BLaER1 (cell line): ENCODE measurements around the gene C2orf76.

ENCODE experiments used
- H3K27ac ChIP-seq: shearing (Covaris generic); formaldehyde crosslinking; 2 replicates; pipeline ENCODE4 v1.8.1; 2022
- H3K27me3 ChIP-seq: shearing (Covaris generic); formaldehyde crosslinking; 2 replicates; pipeline ENCODE4 v1.8.1; 2022
- H3K36me3 ChIP-seq: shearing (Covaris generic); formaldehyde crosslinking; 2 replicates; pipeline ENCODE4 v1.8.1; 2022
- H3K4me1 ChIP-seq: shearing (Covaris generic); formaldehyde crosslinking; 2 replicates; pipeline ENCODE4 v1.8.1; 2022
- H3K4me2 ChIP-seq: shearing (Covaris generic); formaldehyde crosslinking; 2 replicates; pipeline ENCODE4 v1.8.1; 2022
- H3K4me3 ChIP-seq: shearing (Covaris generic); formaldehyde crosslinking; 2 replicates; pipeline ENCODE4 v1.8.1; 2022
- H3K9ac ChIP-seq: shearing (Covaris generic); formaldehyde crosslinking; 2 replicates; pipeline ENCODE4 v1.8.1; 2022
- H3K9me3 ChIP-seq: shearing (Covaris generic); formaldehyde crosslinking; 2 replicates; pipeline ENCODE4 v1.8.1; 2022
- H4K20me1 ChIP-seq: shearing (Covaris generic); formaldehyde crosslinking; 2 replicates; pipeline ENCODE4 v1.8.1; 2022
- Cebpa-rat ChIP-seq: shearing (Covaris generic); IDR thresholded peaks from 2 replicates; pipeline ENCODE4 v1.8.1; 2022

The C2orf76 gene

DNA sequence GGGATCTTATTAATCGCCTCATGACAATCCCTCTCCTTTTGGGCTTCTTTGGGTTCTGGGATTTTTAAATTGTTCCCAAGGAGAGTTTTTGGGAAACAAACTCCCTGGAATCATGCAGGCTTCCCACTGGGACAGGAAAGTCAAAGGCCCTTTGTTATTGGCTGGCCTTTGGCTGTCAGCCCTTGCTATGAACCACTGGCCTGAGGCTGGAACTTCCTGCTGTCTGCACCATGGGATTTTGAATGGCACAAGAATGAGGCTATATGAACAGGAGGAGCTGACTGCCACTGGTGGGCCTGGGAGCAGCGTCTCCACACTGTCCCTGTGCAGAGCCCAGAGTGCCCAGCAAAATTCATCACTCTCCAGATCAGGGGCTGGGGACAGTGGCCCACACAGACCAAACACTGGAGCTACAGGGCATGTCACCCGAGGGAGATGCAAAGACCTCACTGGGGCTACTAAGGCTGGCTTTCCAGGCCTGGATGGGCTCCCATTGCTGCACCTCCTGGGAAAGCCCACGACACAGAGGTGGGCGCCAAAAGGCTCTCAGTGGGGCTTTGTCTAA, 107.3 kb downstream of the C2orf76 start:
- no peaks in the 10 kb centered on the region for H3K9me3 ChIP-seq
- H3K27ac ChIP-seq = no peak overlapping the region
- H3K9ac ChIP-seq = no peak overlapping the region
- H3K4me3 ChIP-seq = no peak overlapping the region
- peaks cover 6% of the 10 kb centered on the region; the same call in 1 of the 2 replicates for H3K4me1 ChIP-seq
- H3K4me2 ChIP-seq = no peak overlapping the region
- no peaks in the 10 kb centered on the region for H3K27me3 ChIP-seq
- H4K20me1 ChIP-seq = no peaks in the 10 kb centered on the region
- peaks cover 40% of the 10 kb centered on the region for H3K36me3 ChIP-seq
- TF ChIP-seq Cebpa-rat = no peak

DNA sequence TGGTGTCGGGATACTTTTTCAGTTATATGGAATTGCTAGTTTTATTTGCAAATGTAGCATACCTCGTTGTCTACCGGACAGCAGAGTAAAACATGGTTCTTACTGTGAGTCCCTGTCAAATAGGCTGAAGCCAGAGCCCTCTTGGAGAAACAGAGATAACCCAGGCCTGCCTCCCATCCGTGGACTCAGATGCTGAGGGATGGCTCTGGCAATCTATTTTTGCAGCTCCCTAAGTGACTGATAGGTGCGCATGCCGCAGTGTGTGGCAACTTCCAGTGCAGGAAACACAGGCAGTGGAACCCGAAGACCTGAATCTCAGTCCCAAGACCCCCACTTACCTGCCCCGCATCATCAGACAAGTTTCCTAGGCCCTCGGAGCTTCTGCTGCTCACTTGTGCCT, 109.4 kb downstream of the C2orf76 start:
- TF ChIP-seq Cebpa-rat = no peak
- Histone ChIP-seq H3K9me3 (no peaks in the 10 kb centered on the region), H3K4me3 (no peak overlapping the region), H3K27ac (no peak overlapping the region), H3K4me2 (no peak overlapping the region), H3K36me3 (peaks cover 42% of the 10 kb centered on the region), H4K20me1 (no peaks in the 10 kb centered on the region), H3K9ac (no peak overlapping the region), H3K27me3 (no peaks in the 10 kb centered on the region), H3K4me1 (no peaks in the 10 kb centered on the region)

DNA sequence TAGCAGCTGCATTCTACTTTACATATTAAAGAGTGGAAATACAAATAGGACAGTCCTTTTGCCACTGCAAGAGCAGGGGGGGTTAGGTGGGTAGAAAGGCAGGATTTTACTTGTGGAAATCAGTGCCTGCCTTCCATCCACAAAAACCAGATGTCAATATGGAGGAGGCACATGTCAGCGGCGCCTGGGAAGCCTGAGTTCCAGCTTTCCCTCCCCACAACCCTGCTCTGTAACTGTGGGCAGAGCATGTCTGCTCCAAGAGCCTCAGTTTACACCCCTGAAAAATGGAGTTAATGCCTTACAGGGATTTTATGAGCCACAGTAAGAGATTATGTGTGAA, 110.1 kb downstream of the C2orf76 start:
- Histone ChIP-seq H3K27ac (no peak overlapping the region), H3K9me3 (no peaks in the 10 kb centered on the region), H3K9ac (no peak overlapping the region), H3K4me1 (no peaks in the 10 kb centered on the region), H3K4me3 (no peak overlapping the region), H3K27me3 (no peaks in the 10 kb centered on the region), H3K4me2 (no peak overlapping the region), H4K20me1 (no peaks in the 10 kb centered on the region), H3K36me3 (peaks cover 47% of the 10 kb centered on the region)
- TF ChIP-seq Cebpa-rat = no peak

DNA sequence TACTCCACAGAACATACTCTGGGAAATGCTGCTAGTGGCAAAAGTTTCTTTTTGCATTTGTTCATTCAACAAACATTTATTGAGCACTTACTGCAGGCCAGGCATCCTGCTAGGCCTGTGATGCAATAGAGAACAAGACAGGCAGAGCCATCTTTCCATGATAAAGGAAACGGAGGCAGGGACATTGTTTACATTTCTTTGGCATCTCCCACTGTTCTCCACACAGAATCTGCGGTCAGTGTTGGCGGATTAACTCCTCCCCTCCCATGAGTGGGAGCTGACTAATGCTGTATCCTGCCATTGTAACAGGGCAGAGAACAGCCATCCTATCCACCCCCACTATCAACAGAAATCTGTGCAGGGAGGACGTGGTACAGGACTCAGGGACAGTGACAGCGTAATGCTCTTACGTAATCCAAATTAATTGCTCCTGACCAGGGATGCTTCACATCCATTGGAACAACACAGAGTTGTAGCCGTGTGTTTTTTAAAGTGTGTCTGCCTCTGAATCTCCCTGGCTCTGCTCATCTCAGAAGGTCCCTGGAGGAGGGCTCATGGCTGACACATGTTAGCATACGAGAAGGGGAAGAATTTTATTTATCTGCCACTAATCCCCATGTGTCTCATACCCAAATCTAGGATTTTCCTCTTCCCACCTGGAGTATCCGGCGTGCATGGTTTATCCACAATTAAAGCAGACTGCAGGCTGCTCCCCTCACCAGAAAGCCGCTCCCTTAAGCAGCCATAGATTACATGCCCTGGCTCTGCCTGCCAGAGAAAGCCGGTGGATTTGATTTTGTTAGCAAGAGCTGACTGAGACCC, 110.7 kb downstream of the C2orf76 start:
- Histone ChIP-seq H3K36me3 (peaks cover 48% of the 10 kb centered on the region), H3K9ac (no peak overlapping the region), H3K4me1 (no peaks in the 10 kb centered on the region), H3K4me3 (no peak overlapping the region), H3K27ac (no peak overlapping the region), H3K27me3 (no peaks in the 10 kb centered on the region), H3K4me2 (no peak overlapping the region), H4K20me1 (no peaks in the 10 kb centered on the region), H3K9me3 (no peaks in the 10 kb centered on the region)
- TF ChIP-seq Cebpa-rat = no peak

DNA sequence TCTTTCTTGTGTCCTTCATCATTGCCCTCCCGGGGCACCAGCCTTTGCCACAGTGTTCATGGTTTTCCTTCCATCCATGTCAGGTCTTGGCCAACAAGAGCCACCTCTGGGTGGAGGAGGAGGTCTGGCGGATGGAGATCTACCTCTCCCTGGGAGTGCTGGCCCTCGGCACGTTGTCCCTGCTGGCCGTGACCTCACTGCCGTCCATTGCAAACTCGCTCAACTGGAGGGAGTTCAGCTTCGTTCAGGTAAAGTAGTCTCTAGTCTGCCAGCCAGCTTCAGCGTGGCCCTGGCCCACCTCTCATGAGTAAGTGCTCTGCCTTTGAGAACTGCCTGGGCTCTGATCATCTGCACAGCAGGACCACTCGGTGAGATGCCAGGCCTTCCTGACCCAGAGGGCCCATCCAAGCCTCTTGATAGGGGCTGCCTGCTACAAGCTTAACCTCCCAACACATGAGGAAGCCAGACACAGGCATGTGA, 112.0 kb downstream of the C2orf76 start:
- no peak overlapping the region for H3K4me3 ChIP-seq
- peaks cover 56% of the 10 kb centered on the region for H3K36me3 ChIP-seq
- no peaks in the 10 kb centered on the region for H4K20me1 ChIP-seq
- H3K27me3 ChIP-seq = no peaks in the 10 kb centered on the region
- peaks cover 8% of the 10 kb centered on the region for H3K4me1 ChIP-seq
- H3K9me3 ChIP-seq = no peaks in the 10 kb centered on the region
- H3K9ac ChIP-seq = no peak overlapping the region
- no peak overlapping the region for H3K27ac ChIP-seq
- TF ChIP-seq Cebpa-rat = no peak
- H3K4me2 ChIP-seq = no peak overlapping the region

DNA sequence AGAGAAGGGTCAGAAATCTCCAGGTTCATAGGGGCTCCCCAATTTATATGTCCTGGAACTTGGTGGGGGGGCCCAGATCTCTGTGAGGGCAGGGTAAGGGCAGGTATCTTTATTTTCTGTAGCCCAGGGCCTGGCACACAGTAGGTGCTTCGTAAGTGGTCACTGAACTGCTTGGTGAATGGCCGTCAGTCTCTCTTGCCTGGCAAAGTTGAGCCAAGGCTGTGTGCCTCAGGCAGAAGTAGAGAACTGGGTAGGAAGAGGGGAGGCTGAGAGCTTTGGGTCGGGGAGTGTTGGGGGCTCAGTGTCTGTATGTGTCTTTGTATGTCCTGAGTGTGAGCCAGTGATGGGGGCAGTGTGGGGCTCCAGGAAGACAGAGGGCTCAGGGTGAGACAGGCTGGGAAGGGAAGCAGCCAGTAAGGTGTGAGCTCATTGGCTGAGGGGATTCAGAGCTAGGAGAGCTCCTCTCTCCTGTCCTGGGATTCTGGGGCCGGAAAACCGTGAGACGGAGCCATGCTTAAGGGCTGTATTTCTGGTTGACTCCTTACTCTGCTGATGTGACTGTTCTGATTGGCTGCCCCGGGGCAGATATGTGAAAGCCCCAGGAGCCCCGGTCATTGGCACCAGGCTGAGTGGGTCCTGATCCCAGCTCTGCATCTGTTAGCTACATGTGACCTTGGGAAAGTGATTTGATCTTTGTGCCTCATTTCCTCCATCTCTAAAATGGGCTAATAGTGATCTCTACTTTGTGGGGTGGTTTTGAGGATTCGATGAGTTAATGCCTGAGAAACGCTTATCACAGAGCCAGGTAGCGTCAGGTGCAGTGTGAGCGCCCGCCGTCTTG, 112.7 kb downstream of the C2orf76 start:
- Histone ChIP-seq H3K27ac (no peak overlapping the region), H3K4me2 (no peak overlapping the region), H3K36me3 (peaks cover 58% of the 10 kb centered on the region), H3K4me3 (no peak overlapping the region), H3K27me3 (no peaks in the 10 kb centered on the region), H3K4me1 (peaks cover 8% of the 10 kb centered on the region), H4K20me1 (no peaks in the 10 kb centered on the region), H3K9me3 (no peaks in the 10 kb centered on the region), H3K9ac (no peak overlapping the region)
- no peak for TF ChIP-seq Cebpa-rat

DNA sequence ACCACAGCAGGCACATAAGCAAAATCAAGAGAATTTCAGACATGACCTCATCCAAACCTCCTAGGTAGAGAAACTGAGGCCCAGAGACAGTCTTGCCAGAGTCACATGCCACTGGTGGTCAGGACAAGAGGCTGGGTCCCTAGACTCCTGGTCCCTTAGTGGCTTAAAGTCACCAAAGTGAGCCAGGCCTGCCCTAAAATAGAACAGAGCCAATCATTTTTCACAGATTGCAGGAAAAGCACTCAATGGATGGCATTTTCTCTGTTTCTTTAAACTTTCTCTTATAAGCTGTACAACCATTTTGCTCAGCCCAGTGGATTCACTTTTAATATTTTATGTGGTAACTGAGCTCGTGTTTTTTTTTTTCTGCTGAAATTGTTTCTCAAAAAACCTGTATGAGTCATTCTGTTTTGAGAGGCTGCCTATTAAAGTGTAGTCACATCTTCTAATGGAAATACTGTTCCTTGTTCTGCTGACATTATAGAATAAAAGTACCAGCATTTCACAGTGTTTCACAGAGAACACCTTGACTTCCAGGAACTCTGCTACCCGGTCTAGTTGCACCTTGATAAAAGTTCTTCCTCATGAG, 113.4 kb downstream of the C2orf76 start:
- Histone ChIP-seq H3K36me3 (peaks cover 62% of the 10 kb centered on the region), H3K9ac (no peak overlapping the region), H3K4me3 (no peak overlapping the region), H3K9me3 (no peaks in the 10 kb centered on the region), H3K4me2 (no peak overlapping the region), H3K4me1 (peaks cover 8% of the 10 kb centered on the region), H3K27ac (no peak overlapping the region), H3K27me3 (no peaks in the 10 kb centered on the region), H4K20me1 (no peaks in the 10 kb centered on the region)
- no peak for TF ChIP-seq Cebpa-rat
